ENCODE data around the gene TLCD5.

The TLCD5 gene

DNA sequence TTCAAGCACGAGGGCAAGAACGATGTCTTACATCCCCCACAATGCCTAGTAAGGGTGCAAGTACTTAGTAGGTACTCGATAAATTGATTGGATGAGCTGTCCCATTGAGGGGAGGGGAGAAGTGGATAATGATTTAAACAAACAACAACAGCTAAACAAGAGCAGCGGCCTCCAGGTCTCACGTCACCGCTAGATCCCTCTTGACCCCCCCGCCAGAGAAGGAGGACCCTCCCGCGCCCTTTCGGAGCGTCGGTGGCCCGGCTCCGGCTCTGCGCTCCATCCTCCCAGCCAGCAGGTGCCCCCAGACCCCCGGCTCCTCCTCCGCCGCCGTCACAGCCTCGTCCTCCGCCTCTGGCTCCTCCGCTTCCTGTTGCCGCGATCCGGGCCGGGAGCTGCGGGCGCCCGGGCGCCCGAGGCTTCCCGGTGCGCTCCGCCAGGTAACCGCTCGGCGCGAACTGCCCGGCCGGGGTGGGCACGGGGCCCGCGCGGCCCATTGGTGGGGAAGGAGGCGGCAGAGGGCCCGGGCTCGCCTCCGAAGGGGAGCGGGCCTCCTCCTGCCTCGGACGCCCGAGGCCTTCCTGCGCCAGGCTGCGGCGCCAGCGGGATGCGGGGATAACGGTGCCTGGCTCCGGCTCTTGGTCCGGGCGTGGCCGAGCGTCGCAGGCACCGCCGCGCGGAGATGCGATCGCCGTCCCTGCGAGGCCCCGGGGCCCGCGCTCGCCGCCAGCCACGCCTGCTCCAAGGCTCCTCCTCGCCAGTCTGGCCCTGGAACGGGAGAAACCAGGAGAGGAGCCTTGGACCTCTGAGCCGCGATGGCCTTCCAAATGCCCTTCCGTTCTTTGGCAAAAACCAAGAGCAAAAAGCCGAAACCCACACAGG, at the start of gene TLCD5:
Gene TLCD5, plus strand, starts transcription at position 368 of the 879 bp plus-strand sequence. CDS start 2,143 bp downstream, outside the sequence.
- Mint-ChIP-seq H3K9me3 (no peaks in the 10 kb centered on the region), H3K4me1 (peaks cover 13% of the 10 kb centered on the region), H3K27me3 (peaks cover 86% of the 10 kb centered on the region), H3K27ac (peak within 1 kb of the TSS; percentile 27), H3K36me3 (no peaks in the 10 kb centered on the region), H3K4me3 (peak within 1 kb of the TSS; percentile 68)
- ATAC-seq = peak; percentile 51

DNA sequence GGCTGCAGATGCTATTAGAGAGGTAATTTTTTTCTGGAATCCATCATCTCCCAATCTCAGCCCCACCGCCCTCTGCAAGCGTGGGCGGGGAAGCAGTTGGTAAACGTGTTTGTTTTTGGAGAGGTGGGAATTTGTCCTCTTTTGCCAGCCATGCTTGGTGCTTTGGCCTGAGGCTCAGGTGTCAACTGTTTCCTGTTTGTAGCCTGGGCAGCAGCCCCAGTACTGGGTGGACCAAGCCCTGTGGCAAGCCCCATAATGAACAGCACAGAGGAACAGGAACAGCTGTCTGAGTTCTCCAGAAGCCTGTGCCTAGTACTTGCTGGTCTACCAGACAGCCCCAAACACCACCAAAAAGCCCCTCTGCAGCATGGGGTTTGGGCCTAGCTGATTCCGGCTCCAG, 45.6 kb upstream of the TLCD5 start:
- no peak overlapping the region for H3K27ac Mint-ChIP-seq
- ATAC-seq = no peak

GRCh38 chr11:120280600-120281051, 44.5 kb upstream of the TLCD5 start:
- Mint-ChIP-seq H3K4me1 (no peaks in the 10 kb centered on the region), H3K36me3 (no peaks in the 10 kb centered on the region), H3K9me3 (no peaks in the 10 kb centered on the region), H3K4me3 (no peak overlapping the region), H3K27me3 (peaks cover 9% of the 10 kb centered on the region), H3K27ac (no peak overlapping the region)
- no peak for ATAC-seq

More for the DNA sequence above, 45.6 kb upstream of the TLCD5 start:
- H3K4me3 Mint-ChIP-seq = no peak overlapping the region
- H3K4me1 Mint-ChIP-seq = no peaks in the 10 kb centered on the region
- H3K27me3 Mint-ChIP-seq = peaks cover 17% of the 10 kb centered on the region
- H3K9me3 Mint-ChIP-seq = no peaks in the 10 kb centered on the region
- H3K36me3 Mint-ChIP-seq = no peaks in the 10 kb centered on the region

- no peaks in the 10 kb centered on the region for H3K9me3 Mint-ChIP-seq
- H3K27me3 Mint-ChIP-seq = peaks cover 13% of the 10 kb centered on the region
- H3K27ac Mint-ChIP-seq = no peak overlapping the region
- H3K36me3 Mint-ChIP-seq = no peaks in the 10 kb centered on the region
- no peak for ATAC-seq
- H3K4me3 Mint-ChIP-seq = no peak overlapping the region
- H3K4me1 Mint-ChIP-seq = no peaks in the 10 kb centered on the region
Observed at GRCh38 chr11:120281143-120281795, 43.8 kb upstream of the TLCD5 start.

DNA sequence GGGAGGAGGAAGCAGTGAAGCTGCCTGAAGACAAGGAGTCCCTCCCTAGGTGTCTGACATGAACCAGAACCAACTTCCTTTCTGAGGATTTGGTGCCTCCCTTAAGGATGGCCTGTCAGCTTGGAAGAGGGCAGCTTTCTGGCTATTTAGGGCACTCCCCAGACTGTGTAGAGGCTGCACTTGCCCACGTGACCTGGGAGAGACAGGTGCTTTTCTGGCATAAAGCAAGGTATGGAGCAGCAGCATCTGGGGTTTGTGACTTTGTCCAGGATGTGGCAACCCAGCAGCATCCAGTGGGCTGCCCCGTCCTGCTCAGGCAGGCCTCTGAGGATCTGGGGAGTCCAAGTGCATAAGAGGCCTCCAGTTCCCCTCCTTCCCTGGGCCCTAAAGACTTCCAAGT, 42.0 kb upstream of the TLCD5 start:
- ATAC-seq = no peak
- Mint-ChIP-seq H3K4me3 (no peak overlapping the region), H3K27me3 (peaks cover 27% of the 10 kb centered on the region), H3K9me3 (no peaks in the 10 kb centered on the region), H3K4me1 (no peaks in the 10 kb centered on the region), H3K27ac (no peak overlapping the region), H3K36me3 (no peaks in the 10 kb centered on the region)

- Mint-ChIP-seq H3K9me3 (no peaks in the 10 kb centered on the region), H3K27ac (no peak overlapping the region), H3K4me1 (no peaks in the 10 kb centered on the region), H3K36me3 (no peaks in the 10 kb centered on the region), H3K27me3 (peaks cover 30% of the 10 kb centered on the region), H3K4me3 (no peak overlapping the region)
- ATAC-seq = no peak
Observed at GRCh38 chr11:120284272-120284671, 40.8 kb upstream of the TLCD5 start.

DNA sequence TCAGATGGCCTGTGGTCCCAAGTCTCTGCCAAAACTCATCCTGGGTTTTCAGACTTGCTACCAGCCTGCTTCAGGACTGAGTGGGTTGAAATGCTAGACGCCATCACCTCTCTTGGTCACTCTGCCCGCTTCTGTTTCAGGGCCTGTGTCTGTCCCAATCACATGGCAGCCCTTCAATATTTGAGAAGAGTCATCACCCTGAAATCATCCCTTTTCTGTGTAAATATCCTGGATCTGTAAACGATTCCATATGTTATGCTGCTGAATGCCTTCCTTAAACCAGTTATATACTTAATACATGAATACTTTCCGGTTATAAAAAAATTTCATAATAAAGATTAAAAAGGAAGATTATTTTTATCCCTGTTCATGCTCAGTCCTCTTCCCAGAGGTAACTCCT, 39.8 kb upstream of the TLCD5 start:
- ATAC-seq = no peak
- no peak overlapping the region for H3K4me3 Mint-ChIP-seq
- H3K4me1 Mint-ChIP-seq = no peaks in the 10 kb centered on the region
- no peaks in the 10 kb centered on the region for H3K36me3 Mint-ChIP-seq
- H3K9me3 Mint-ChIP-seq = no peaks in the 10 kb centered on the region
- H3K27me3 Mint-ChIP-seq = peaks cover 39% of the 10 kb centered on the region
- no peak overlapping the region for H3K27ac Mint-ChIP-seq

DNA sequence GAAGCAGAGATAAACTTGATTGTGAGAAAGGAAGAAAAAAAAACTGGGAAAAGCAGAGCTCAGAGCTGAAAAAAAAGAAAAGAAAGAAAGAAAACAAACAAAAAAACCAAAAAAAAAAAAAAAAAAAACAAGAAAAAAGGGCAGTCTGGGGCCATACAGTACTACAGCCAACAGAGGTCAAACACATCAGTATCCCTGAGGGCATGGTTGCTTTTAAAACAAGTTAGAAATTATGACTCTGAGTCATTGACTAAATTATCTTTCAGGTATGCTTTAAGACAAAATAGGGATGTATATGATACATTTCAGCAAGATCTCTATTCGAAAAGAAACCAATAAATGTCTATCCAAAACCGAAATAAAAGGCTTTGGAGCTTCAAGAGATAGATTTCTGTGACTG, 37.1 kb upstream of the TLCD5 start:
- Mint-ChIP-seq H3K9me3 (no peaks in the 10 kb centered on the region), H3K4me1 (no peaks in the 10 kb centered on the region), H3K27me3 (peaks cover 52% of the 10 kb centered on the region), H3K4me3 (no peak overlapping the region), H3K36me3 (no peaks in the 10 kb centered on the region), H3K27ac (no peak overlapping the region)
- no peak for ATAC-seq

- Mint-ChIP-seq H3K27ac (no peak overlapping the region), H3K27me3 (peaks cover 60% of the 10 kb centered on the region), H3K4me1 (no peaks in the 10 kb centered on the region), H3K9me3 (no peaks in the 10 kb centered on the region), H3K4me3 (no peak overlapping the region), H3K36me3 (no peaks in the 10 kb centered on the region)
- ATAC-seq = no peak
Observed at GRCh38 chr11:120289426-120289825, 35.7 kb upstream of the TLCD5 start.

DNA sequence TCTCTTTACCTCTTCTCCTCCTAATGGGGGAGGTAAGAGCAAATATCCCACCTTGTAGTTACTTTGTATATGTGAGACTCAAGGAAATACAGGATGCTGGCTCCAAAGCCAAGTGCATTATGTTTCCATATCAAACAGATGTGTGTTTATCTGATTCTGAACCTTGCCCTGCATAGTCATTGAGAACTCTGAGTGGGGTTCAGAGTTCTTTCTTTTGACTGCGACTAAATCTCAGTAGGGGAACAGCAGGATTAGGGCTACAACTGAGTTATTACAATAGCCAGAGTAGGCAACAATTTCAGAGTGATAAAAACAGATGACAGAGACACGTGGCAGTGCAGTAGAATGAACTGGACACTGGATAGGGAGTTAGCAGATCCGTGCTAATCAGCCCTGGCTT, 34.1 kb upstream of the TLCD5 start:
- H3K36me3 Mint-ChIP-seq = no peaks in the 10 kb centered on the region
- H3K27me3 Mint-ChIP-seq = peaks cover 59% of the 10 kb centered on the region
- ATAC-seq = no peak
- H3K4me1 Mint-ChIP-seq = no peaks in the 10 kb centered on the region
- no peak overlapping the region for H3K27ac Mint-ChIP-seq
- H3K9me3 Mint-ChIP-seq = no peaks in the 10 kb centered on the region
- no peak overlapping the region for H3K4me3 Mint-ChIP-seq

DNA sequence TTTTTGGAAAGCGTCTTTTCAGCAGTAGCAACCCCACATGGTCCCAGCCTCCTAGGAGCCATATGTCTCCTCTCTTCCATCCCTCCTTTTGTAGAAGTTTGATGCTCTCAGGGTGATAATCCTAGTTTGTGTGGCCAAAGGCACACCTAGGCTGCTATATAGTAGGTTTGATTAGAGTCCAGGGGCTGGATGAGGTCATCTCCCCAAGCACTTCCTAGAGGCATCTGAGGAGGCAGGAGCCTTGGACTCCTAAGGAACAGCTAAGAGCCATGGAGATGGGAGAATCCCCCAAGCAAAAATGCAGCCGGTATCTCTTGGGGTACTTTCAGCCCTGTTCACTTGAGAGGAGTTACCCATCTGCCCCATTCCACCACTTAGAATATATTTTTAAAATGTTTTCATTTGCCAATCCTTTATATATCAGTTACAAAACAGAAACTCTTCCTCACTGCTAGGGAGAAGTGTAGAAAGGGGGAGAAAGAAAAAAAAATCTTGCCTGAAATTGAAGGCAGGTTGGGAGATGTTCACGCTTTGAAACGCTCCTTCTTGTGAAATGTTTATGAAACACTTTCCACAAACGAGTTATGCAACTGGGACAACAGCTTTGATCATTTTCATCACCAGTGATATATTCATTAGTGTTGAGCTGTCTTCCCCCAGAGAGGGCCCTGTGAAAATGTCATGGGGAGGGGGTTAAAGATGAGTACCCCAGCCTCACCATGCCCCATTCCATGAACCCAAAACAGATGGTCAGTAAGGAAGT, 31.9 kb upstream of the TLCD5 start:
- no peaks in the 10 kb centered on the region for H3K36me3 Mint-ChIP-seq
- no peaks in the 10 kb centered on the region for H3K9me3 Mint-ChIP-seq
- no peak for ATAC-seq
- peaks cover 63% of the 10 kb centered on the region for H3K27me3 Mint-ChIP-seq
- no peak overlapping the region for H3K27ac Mint-ChIP-seq
- no peak overlapping the region for H3K4me3 Mint-ChIP-seq
- no peaks in the 10 kb centered on the region for H3K4me1 Mint-ChIP-seq

DNA sequence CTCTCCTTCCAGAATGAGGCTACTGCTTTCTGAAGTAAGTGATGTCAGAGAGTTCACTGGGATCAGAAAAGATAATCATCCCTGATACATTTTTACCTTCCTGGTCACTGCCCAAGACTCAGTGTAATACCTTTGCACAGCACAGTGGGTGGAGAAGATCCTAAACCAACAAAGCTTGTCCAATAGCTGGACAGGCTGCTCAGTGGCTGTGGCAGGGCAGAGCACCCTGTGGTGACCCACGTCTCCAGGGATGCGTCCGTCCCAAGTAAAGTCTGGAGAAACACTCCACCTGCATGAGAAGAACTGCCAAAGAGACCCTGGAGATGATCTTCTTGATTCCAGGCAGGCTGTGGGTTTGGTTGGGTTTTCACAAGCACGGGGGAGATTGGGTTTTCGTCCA, 31.0 kb upstream of the TLCD5 start:
- H3K36me3 Mint-ChIP-seq = no peaks in the 10 kb centered on the region
- H3K4me3 Mint-ChIP-seq = no peak overlapping the region
- no peaks in the 10 kb centered on the region for H3K4me1 Mint-ChIP-seq
- no peaks in the 10 kb centered on the region for H3K9me3 Mint-ChIP-seq
- peaks cover 65% of the 10 kb centered on the region for H3K27me3 Mint-ChIP-seq
- no peak for ATAC-seq
- no peak overlapping the region for H3K27ac Mint-ChIP-seq

DNA sequence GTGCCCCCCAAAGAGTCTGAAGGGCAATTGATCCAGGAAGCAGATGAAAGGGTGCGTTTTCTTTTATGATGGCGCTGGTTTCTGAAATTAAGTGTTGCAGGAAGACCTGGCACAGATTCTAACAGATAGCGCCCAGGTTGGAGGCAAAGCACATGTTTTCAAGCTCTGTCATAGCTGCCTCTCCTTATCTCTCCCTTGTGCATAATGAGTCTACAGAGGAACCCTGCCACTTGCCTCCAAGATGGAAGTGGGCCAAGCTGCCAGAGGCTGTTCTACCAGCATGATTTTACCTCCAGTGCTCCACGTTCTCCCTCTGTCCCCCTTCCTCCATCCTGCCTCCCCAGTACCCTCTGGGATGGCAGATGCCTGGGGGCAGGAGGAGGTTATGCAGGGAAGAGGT, 30.0 kb upstream of the TLCD5 start:
- Mint-ChIP-seq H3K36me3 (no peaks in the 10 kb centered on the region), H3K9me3 (no peaks in the 10 kb centered on the region), H3K27ac (no peak overlapping the region), H3K4me1 (no peaks in the 10 kb centered on the region), H3K4me3 (no peak overlapping the region), H3K27me3 (peaks cover 63% of the 10 kb centered on the region)
- ATAC-seq = no peak

DNA sequence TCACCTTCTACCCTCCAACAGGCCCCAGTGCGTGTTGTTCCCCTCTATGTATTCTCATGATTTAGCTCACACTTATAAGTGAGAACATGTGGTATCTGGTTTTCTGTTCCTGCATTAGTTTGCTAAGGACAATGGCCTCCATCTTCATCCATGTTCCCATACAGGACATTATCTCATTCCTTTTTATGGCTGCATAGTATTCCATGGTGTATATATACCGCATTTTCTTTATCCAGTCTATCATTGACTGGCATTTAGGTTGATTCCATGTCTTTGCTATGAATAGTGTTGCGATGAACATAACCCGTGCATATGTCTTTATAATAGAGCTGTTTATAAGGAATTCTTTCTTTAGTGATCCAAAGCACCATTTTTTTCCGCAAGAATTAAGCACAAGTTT, 28.5 kb upstream of the TLCD5 start:
- no peaks in the 10 kb centered on the region for H3K36me3 Mint-ChIP-seq

GRCh38 chr11:120298461-120298860, 26.6 kb upstream of the TLCD5 start:
- no peaks in the 10 kb centered on the region for H3K36me3 Mint-ChIP-seq
- H3K27me3 Mint-ChIP-seq = peaks cover 55% of the 10 kb centered on the region
- H3K4me1 Mint-ChIP-seq = no peaks in the 10 kb centered on the region
- H3K9me3 Mint-ChIP-seq = no peaks in the 10 kb centered on the region
- ATAC-seq = no peak
- H3K27ac Mint-ChIP-seq = no peak overlapping the region
- no peak overlapping the region for H3K4me3 Mint-ChIP-seq

More for the DNA sequence above, 28.5 kb upstream of the TLCD5 start:
- Mint-ChIP-seq H3K27me3 (peaks cover 54% of the 10 kb centered on the region), H3K4me3 (no peak overlapping the region), H3K9me3 (no peaks in the 10 kb centered on the region), H3K27ac (no peak overlapping the region), H3K4me1 (no peaks in the 10 kb centered on the region)
- no peak for ATAC-seq
